HG03432 (cell line): Measurements from ENCODE around the gene TBL3.

ENCODE experiments used
- ATAC-seq: cut with Tn5 transposase; IDR thresholded peaks from one replicate; pipeline ENCODE4 v1.9.1; 2021; ENCODE audit warnings: mild to moderate bottlenecking, moderate library complexity; ENCODE audit not compliant: unreplicated experiment

The TBL3 gene

GRCh38 chr16:1963806-1964505, 7.9 kb upstream of the TBL3 start:
- ATAC-seq = peak; percentile 8

- peak; percentile 82 for ATAC-seq
Observed at GRCh38 chr16:1964506-1965395, 7.1 kb upstream of the TBL3 start, which contains the start of gene RPS2. Gene RPS2, minus strand, starts transcription at chr16:1964826. Its CDS starts 201 bp downstream, at chr16:1964625.

- ATAC-seq = no peak
Observed at GRCh38 chr16:1965396-1966001, 6.4 kb upstream of the TBL3 start.

DNA sequence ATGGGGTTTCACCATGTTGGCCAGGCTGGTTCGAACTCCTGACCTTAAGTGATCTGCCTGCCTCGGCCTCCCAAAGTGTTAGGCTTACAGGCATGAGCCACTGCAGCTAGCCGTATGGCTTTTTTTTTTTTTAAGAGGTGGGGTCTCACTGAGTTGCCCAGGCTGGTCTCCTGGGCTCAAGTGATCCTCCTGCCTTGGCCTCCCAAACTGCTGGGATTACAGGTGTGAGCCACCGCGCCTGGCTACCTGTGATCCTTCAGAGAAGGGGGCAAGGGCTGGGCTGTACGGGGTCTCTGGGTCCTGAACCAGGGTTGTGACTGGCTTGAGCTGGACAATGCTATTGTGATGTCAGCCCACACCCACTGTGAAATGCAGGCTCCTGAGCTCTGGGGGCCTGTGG, 5.4 kb upstream of the TBL3 start, which contains the start of gene RNF151:
TSS of gene RNF151 (plus strand) at position 397 of the 400 bp plus-strand sequence. CDS start 26 bp downstream, outside the sequence.
- ATAC-seq = no peak

GRCh38 chr16:1968146-1968953, 3.5 kb upstream of the TBL3 start:
- ATAC-seq = no peak

DNA sequence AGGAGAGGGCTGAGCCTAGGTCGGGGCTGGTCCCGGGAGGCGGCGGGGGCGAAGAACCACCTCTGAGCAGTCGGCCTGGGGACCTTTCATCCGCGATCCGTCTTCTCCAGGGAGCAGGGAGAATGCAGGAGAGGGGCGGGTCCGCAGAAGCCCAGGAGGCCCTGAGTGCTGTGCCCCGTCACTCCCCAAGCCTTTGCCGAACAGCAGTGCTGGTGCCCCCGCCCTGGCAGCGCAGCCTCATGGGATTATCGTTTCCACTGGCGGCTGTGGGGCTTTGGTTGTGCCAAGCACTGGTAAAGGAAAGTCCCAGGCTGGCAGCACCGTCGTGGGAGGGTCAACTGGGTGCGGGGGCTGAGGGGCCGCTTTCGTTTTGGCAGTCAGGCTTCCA, 631 bp downstream of the TBL3 start:
- no peak for ATAC-seq

GRCh38 chr16:1973461-1974156, 1.8 kb downstream of the TBL3 start:
- ATAC-seq = no peak

DNA sequence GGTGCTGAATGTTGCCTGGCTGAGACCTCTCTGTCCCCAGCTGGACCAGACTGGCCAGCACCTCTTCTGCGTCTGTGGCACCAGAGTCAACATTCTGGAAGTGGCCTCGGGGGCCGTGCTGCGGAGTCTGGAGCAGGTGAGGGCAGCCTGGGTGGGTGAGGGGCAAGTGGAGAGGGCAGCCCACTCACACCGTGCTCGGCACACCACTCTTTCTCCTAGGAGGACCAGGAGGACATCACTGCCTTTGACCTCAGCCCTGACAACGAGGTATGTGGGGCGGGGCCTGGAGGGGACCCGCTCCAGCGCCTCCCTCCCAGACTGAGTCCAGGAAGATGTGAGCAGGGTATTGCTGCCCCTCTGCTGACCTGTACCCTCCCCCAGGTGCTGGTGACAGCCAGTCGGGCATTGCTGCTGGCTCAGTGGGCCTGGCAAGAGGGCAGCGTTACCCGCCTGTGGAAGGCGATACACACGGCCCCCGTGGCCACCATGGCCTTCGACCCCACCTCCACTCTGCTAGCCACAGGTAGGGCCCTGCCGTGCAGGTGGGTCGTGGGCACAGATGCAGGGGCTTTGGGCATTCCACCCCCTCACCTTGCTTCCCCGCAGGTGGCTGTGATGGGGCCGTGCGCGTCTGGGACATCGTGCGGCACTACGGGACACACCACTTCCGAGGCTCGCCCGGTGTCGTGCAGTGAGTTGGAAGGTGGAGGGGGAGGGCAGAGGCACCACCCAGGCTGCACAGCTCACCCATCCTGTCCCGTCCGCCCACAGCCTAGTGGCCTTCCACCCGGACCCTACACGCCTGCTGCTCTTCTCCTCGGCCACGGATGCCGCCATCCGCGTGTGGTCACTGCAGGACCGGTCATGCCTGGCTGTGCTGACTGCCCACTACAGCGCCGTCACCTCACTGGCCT, 2.6 kb downstream of the TBL3 start:
- ATAC-seq = no peak

- no peak for ATAC-seq
Observed at GRCh38 chr16:1975432-1976215, 3.8 kb downstream of the TBL3 start.

GRCh38 chr16:1976216-1976520, 4.3 kb downstream of the TBL3 start:
- no peak for ATAC-seq

GRCh38 chr16:1976951-1977874, 5.4 kb downstream of the TBL3 start:
- ATAC-seq = no peak

- no peak for ATAC-seq
Observed at GRCh38 chr16:1977875-1978268, 6.0 kb downstream of the TBL3 start.

DNA sequence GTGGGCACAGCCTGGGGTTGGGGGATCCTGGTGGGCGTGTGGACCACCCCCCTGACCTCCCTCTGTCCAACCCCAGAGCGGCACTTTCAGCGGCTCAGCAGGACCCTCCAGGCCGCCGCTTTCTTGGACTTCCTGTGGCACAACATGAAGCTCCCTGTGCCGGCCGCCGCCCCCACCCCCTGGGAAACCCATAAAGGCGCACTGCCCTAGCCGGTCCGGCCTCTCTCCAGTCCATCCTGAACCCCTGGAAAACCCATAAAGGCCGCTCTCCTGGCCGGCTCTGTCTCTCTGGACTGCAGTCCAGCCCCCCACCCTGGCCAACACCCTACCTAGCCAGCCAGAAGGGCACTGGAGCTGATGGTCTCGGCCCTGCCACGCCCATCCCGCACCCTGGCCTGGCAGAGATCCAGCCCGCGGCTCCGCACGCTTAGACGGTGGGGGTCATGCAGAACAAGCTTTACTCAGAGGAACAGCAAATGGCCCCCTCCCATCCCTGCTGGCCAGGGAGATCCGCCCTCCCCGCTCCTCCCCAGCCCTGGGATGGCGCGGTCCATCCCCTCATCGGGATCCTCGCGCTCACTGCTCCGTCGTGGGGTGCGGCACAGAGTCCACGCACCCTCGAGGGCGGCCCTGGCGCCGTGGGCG, 6.7 kb downstream of the TBL3 start:
- ATAC-seq = no peak

- ATAC-seq = no peak
Observed at GRCh38 chr16:1979271-1980029, 7.6 kb downstream of the TBL3 start.

DNA sequence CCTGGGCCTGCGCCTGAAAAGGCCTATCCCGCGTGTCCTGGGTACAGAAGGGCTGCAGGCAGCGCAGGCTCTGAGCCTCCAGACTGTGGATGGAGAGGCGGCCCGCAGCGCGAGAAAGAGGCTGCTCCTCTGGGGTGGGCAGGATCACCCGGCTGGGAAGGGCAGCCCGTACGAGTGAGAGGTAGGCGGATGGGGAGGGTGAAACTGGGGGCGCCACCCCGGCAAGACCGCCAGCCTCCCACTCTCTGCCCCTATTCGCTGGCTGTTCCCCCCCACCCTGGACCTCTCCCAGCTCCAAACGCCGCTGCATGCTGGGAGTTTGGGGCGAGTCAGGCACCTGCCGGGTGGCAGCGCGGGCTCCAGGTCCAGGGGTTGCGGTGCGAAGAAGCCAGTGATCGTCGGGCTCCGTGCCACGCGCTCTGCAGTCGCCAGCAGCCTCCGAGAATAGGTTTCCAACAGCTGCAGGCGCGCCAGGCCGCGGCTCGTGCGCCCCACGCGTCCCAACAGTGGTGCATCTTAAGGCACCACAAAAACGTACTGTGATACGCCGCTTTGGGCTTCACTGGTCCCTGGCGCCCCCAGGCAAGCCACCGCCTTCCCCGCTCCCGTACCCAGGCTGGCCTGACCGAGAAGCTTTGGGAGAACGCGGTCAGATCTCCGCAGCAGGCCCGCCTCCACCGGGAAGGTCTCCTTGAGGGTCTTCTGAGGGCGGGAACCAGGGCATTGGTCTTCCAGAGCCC, 8.3 kb downstream of the TBL3 start:
- ATAC-seq = no peak

DNA sequence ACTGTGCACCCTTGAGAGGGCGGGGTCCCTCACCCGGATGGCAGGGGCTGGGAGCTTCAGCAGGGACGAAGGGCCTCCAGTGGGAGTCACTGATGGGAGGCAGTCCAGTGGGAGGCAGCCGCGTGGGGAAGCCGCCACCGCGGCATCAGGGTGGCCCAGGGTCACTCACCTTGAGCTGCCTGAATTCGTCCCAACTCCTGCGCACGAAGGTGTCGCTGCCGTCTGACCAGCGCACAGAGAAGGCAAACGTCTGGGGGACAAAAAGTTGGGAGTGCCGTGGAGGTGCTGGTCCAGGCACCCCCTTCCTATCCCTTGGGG, 8.9 kb downstream of the TBL3 start:
- ATAC-seq = no peak
